Type B pancreatic cell (in vitro differentiated cells): ENCODE measurements around the gene WDR37. TPM values are rescaled to one million over a fixed set of nuclear protein-coding genes. Genes with fewer than 3 reads are reported as not detected.

Source experiments
- DNase-seq: peaks from one replicate; pipeline ENCODE4 v3.0.0; 2021; ENCODE audit warnings: mixed read lengths; ENCODE audit not compliant: unreplicated experiment; ENCODE audit errors: extremely low spot score
- H3K27ac Mint-ChIP-seq: 2 replicates; pipeline ENCODE4 v1.8.0; 2021; ENCODE audit warnings: mild to moderate bottlenecking, mixed read lengths
- H3K27me3 Mint-ChIP-seq: 2 replicates; pipeline ENCODE4 v1.8.0; 2021; ENCODE audit warnings: mixed read lengths
- H3K36me3 Mint-ChIP-seq: 2 replicates; pipeline ENCODE4 v1.8.0; 2021; ENCODE audit warnings: mixed read lengths
- H3K4me1 Mint-ChIP-seq: one replicate; pipeline ENCODE4 v1.8.0; 2021; ENCODE audit warnings: mixed read lengths; ENCODE audit not compliant: unreplicated experiment
- H3K4me3 Mint-ChIP-seq: 2 replicates; pipeline ENCODE4 v1.8.0; 2021; ENCODE audit warnings: mild to moderate bottlenecking, mixed read lengths
- H3K9me3 Mint-ChIP-seq: 2 replicates; pipeline ENCODE4 v1.8.0; 2021; ENCODE audit warnings: mixed read lengths
- CTCF ChIP-seq: fragments of 200-600 bp; sonication (generic); conservative IDR thresholded peaks from 2 replicates; pipeline ENCODE4 v1.5.0; 2021; ENCODE audit warnings: antibody characterized with exemption, mild to moderate bottlenecking
- total RNA-seq: library from RNA; stranded (reverse); gene quantifications from 2 replicates; pipeline ENCODE4 v1.2.1, GENCODE V29; 2021; ENCODE audit warnings: low replicate concordance

Gene WDR37
- total RNA-seq, 1 donor from 2014 or later, result 16.2 TPM

GRCh38 chr10:1128649-1129048 lies 72.5 kb downstream of the WDR37 start:
- no peaks in the 10 kb centered on the region for H3K27me3 Mint-ChIP-seq
- no peaks in the 10 kb centered on the region for H3K9me3 Mint-ChIP-seq
- DNase-seq, result no peak
- H3K36me3 Mint-ChIP-seq, result peaks cover 60% of the 10 kb centered on the region
- peaks cover 7% of the 10 kb centered on the region for H3K4me1 Mint-ChIP-seq
- no peak overlapping the region for H3K27ac Mint-ChIP-seq
- no peak overlapping the region for H3K4me3 Mint-ChIP-seq
- no peak for TF ChIP-seq CTCF

GRCh38 chr10:1130226-1130625 lies 74.0 kb downstream of the WDR37 start:
- no peaks in the 10 kb centered on the region for H3K27me3 Mint-ChIP-seq
- no peak overlapping the region for H3K4me3 Mint-ChIP-seq
- no peak for TF ChIP-seq CTCF
- peaks cover 48% of the 10 kb centered on the region for H3K36me3 Mint-ChIP-seq
- no peaks in the 10 kb centered on the region for H3K9me3 Mint-ChIP-seq
- no peak for DNase-seq
- H3K27ac Mint-ChIP-seq, result no peak overlapping the region
- peaks cover 3% of the 10 kb centered on the region for H3K4me1 Mint-ChIP-seq

GRCh38 chr10:1130995-1131790 lies 75.0 kb downstream of the WDR37 start:
- no peaks in the 10 kb centered on the region for H3K27me3 Mint-ChIP-seq
- H3K36me3 Mint-ChIP-seq, result peaks cover 43% of the 10 kb centered on the region
- no peak overlapping the region for H3K27ac Mint-ChIP-seq
- no peak for DNase-seq
- no peak for TF ChIP-seq CTCF
- no peak overlapping the region for H3K4me3 Mint-ChIP-seq
- H3K4me1 Mint-ChIP-seq, result peaks cover 3% of the 10 kb centered on the region
- H3K9me3 Mint-ChIP-seq, result no peaks in the 10 kb centered on the region

GRCh38 chr10:1132584-1132983 lies 76.4 kb downstream of the WDR37 start:
- H3K27me3 Mint-ChIP-seq, result no peaks in the 10 kb centered on the region
- TF ChIP-seq CTCF, result no peak
- no peak for DNase-seq
- no peak overlapping the region for H3K4me3 Mint-ChIP-seq
- no peaks in the 10 kb centered on the region for H3K4me1 Mint-ChIP-seq
- peaks cover 34% of the 10 kb centered on the region for H3K36me3 Mint-ChIP-seq
- no peak overlapping the region for H3K27ac Mint-ChIP-seq
- no peaks in the 10 kb centered on the region for H3K9me3 Mint-ChIP-seq

GRCh38 chr10:1133495-1134045 lies 77.4 kb downstream of the WDR37 start:
- Mint-ChIP-seq H3K4me1 (no peaks in the 10 kb centered on the region), H3K36me3 (peaks cover 29% of the 10 kb centered on the region), H3K4me3 (no peak overlapping the region), H3K27ac (no peak overlapping the region), H3K9me3 (peaks cover 5% of the 10 kb centered on the region), H3K27me3 (no peaks in the 10 kb centered on the region)
- DNase-seq, result no peak
- no peak for TF ChIP-seq CTCF
